NCI-H345 treated with DMSO at 0.1 percent for 48 hours (cell line): ENCODE measurements around the gene KIDINS220.

Experiments
- DNase-seq: peaks from one replicate; lab custom pipeline; 2025; ENCODE audit not compliant: unreplicated experiment; lab: John Stamatoyannopoulos, UW

Gene KIDINS220

GRCh38 chr2:8836971-8837794 lies at the start of gene KIDINS220:
KIDINS220 (minus strand) TSS chr2:8837613; CDS start chr2:8827093, 10,520 bp downstream.
- DNase-seq: peak; percentile 76

- no peak for DNase-seq
These were observed 49.5 kb upstream of the KIDINS220 start for GRCh38 chr2:8886876-8887275.

DNA sequence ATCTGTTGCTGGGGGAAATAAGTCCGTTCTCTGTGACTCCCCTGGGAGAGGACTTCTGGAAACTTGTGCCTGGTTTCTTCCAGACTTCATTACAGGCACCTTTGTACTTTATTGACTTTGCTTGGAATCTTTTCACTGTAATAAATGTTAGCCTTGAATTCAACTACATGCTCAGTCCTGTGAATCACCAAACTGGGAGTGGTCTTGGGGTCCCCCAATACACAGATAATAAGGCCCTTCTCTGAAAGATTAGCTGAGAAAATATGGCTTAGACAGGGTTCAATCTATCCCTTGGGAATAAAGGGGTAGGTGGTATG lies 48.7 kb upstream of the KIDINS220 start:
- DNase-seq: no peak

DNA sequence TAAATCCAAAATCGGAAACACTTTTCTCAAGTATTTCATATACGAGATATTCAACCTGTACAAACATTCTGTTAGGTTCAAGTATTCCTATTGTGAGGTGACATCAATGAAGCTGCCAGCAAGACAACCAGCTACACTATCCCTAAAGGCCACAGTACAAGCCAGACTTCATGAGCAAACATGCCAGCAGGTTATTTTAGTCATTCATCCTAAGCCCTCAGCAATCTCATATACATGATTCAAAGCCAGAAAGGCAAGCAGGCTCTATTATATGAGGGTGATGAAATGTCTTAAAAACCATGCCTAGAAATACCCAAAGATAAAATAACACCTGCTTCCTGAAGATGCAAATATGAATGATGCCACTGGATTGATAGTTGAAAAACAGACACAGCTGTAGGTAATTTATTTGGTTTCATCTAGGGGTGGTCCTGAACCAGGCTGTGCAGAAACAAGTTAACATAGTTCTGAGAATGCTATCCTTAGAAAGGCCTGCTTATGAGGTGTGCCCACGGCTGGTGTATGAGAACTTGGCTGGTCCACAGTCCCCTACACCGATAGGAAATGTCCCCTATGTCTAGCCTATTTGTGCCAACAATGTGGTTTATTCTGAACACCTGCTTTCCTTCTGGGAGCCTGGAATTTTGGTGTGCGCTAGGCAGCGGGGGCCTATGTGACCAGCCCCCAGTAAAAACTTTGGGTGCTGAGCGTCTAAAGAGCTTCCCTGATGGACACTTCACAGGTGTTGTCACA lies 48.2 kb upstream of the KIDINS220 start:
- no peak for DNase-seq

GRCh38 chr2:8884812-8885211 lies 47.4 kb upstream of the KIDINS220 start:
- no peak for DNase-seq

GRCh38 chr2:8882094-8882493 lies 44.7 kb upstream of the KIDINS220 start:
- DNase-seq: no peak

DNA sequence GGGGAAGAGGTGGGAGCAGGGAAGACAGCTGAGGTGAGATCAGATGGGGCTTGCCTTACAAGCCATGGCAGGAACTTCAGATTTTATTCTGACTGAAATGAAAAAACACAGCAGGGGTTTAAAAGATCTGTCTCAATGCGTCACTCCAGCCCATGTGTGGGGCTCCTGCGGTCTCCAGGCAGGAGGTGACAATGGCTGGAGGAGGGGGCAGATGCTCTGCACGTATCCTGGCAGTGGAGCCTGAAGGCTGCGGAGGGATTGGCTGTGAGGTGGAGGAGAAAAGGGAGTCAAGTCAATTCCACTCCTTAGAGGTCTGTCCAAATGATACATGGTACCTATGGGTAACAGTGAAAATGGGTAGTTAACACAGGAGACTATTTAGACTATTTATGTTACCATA lies 40.5 kb upstream of the KIDINS220 start:
- DNase-seq: no peak

GRCh38 chr2:8877332-8877731 lies 39.9 kb upstream of the KIDINS220 start:
- DNase-seq: no peak

GRCh38 chr2:8876628-8877027 lies 39.2 kb upstream of the KIDINS220 start:
- no peak for DNase-seq

- peak; percentile 72 for DNase-seq
These were observed 35.5 kb upstream of the KIDINS220 start for GRCh38 chr2:8872821-8873432.

DNA sequence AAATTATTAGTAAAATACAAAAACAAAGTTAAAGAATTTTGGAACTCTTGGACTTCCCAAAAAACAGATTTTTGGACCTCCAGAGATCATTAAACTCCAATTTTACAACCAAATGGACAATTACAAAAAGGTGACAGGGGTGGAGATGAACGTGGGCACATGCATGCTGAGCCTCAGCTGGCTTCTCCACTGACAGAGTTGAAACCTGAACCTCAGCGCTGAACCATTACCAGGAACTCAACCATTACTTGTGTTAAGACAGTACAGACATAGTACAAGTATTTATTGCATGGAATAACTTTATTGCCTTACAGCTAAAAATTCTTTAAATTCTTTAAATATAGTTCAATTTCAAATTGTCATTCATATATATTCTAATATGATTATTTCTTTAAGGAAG lies 33.0 kb upstream of the KIDINS220 start:
- no peak for DNase-seq

DNA sequence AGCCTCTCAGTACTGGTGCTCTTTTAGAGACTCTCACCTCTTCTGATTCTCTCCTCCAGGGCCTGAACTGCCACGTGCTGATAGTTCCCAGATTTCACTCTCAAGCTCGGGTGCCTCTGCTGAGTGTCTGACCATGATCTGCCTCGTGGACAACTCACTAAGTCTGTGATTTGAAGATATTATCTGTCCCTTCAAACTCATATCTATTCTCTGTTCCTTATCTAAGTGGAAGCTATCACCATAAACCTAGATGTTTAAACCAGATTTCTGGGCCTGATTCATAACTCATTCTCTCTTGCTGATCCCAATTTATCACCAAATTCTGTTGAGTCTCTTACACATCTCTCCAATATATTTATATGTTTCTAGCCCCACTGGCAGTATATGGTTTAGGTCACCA lies 29.9 kb upstream of the KIDINS220 start:
- DNase-seq: no peak

- DNase-seq: no peak
These were observed 26.0 kb upstream of the KIDINS220 start for GRCh38 chr2:8863331-8863953.

GRCh38 chr2:8862230-8862629 lies 24.8 kb upstream of the KIDINS220 start:
- DNase-seq: no peak

- no peak for DNase-seq
These were observed 24.4 kb upstream of the KIDINS220 start for GRCh38 chr2:8861797-8862196.

DNA sequence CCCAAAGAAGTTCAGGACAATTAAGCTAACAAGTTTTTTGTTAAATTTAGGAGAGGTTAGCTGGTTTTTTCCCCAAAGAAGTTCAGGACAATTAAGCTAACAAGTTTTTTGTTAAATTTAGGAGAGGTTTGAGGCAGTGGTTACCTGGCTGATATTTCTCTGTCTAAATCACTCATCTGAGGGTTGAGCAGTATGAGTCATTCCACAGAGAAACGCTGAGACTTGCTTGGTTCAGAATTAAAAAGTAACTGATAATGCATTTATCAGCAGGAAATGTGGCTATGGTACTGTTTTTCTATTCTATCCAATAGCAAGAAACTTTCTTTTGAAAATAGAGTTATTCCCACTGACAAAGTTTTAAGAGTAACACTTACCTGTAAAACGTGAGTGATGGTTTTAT lies 22.8 kb upstream of the KIDINS220 start:
- no peak for DNase-seq

GRCh38 chr2:8858910-8859309 lies 21.5 kb upstream of the KIDINS220 start:
- no peak for DNase-seq

DNA sequence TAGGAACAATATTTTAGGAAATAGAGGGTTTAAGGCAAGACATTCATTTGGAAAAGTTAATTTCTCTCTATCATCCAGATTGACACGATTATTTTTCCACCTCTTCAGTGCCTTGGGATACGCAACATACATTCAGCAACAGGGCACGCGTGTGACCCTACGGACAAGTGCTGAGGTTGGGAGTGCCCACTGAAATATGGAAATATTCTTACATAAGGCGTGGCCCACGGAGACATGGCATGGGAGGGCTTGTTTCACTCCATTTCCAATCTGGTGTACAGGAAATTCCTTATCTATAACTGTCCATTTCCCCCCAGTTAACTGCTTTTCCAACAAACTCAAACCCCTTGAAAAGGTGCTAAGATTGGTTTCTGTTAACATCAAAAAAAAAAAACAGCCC lies 20.9 kb upstream of the KIDINS220 start:
- DNase-seq: no peak

DNA sequence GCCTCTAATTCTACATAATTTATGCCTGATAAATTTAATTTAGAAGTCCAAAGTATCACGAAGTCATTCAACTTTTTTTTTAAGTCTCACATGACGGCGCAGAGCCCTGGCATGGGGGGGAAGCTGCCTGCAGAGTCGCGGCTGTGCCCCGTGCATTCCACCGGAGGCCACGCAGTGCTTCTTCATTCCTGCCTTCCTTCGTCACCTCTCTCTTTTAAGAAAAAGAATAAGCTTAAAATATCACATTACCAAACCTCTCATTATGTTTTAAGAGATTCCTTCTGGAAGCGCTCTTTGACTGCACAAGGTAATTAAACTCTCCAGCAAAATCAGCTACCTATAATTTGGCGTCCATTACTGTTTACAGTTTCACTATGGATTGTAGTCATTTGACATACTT lies 20.3 kb upstream of the KIDINS220 start:
- DNase-seq: no peak

GRCh38 chr2:8856176-8856575 lies 18.8 kb upstream of the KIDINS220 start:
- no peak for DNase-seq

- no peak for DNase-seq
These were observed 17.6 kb upstream of the KIDINS220 start for GRCh38 chr2:8855010-8855409.

DNA sequence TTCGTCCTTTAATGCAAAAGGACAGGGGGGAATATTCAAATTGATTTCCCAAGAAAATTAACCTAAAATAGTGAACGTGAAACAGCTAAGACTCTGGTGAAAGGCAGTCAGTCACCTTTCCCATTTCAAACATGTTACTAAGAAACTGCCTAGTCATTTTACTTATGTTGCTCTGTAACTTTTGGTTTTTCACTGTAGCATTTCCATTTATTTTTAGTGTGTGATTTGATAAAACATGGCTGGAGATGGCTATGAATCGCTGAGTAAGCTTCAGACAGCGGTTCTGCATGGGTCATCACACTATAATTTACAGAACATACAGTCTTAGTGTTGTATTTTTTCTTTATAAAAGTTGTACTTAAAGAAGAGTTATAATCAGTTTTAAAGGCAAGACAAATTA lies 16.0 kb upstream of the KIDINS220 start:
- DNase-seq: no peak
